Thyroid gland (tissue), 4 donors: ENCODE measurements around the gene CCDC63. TPM values are rescaled to one million over a fixed set of nuclear protein-coding genes. Genes with fewer than 3 reads are reported as not detected.

Experiments used
- DNase-seq, 2 donors: peaks; one replicate each; pipeline ENCODE4 v3.0.0-alpha.2; 2019
- H3K27ac ChIP-seq, 3 donors: fragments of 200-600 bp; sonication (generic); 1 replicate in 2 of 3; 2 replicates in 1 of 3; pipeline ENCODE4 v1.5.1; 2016 to 2019; ENCODE audit warnings: mild to moderate bottlenecking in 1 of 3, moderate library complexity in 1 of 3
- H3K27me3 ChIP-seq: fragments of 200-600 bp; sonication (generic); one replicate; pipeline ENCODE4 v1.5.1; 2019
- H3K36me3 ChIP-seq, 2 donors: fragments of 200-600 bp; sonication (generic); one replicate each; pipeline ENCODE4 v1.5.1; 2016 to 2019
- H3K4me1 ChIP-seq, 2 donors: fragments of 200-600 bp; sonication (generic); one replicate each; pipeline ENCODE4 v1.5.1; 2017 to 2019
- H3K4me3 ChIP-seq, 3 donors: fragments of 200-600 bp; sonication (generic); replicated peaks in 1 of 3; 1 replicate in 2 of 3; 2 replicates in 1 of 3; pipeline ENCODE4 v1.5.1; 2016; ENCODE audit warnings: mild to moderate bottlenecking in 1 of 3
- H3K9me3 ChIP-seq: fragments of 200-600 bp; sonication (generic); one replicate; pipeline ENCODE4 v1.5.1; 2017
- POLR2A ChIP-seq, 2 donors: fragments of 450-650 bp; IDR thresholded peaks; one replicate each; pipeline ENCODE4 v1.6.1; 2017; ENCODE audit warnings: antibody characterized with exemption in 2 of 2, mild to moderate bottlenecking in 2 of 2, moderate library complexity in 1 of 2
- WGBS, 2 donors: methylation state at CpG; one replicate each; pipeline ENCODE4 v1.1.5; 2017; 5-methylcytosine and 5-hydroxymethylcytosine counted together
- intact Hi-C: fragments of 100-400 bp; cut with DNase I; formaldehyde crosslinking; loops from one replicate; pipeline ENCODE4 v1.15.1; 2023
- total RNA-seq, 4 donors: library from RNA; depleted of rRNA; stranded (reverse); fragments of >200 nt; gene quantifications; one replicate each; pipeline ENCODE4 v1.2.3, GENCODE V29; 2016
- TF ChIP-seq, protein P1 (sequence below), 6 experiments: fragments of 200-600 bp in 3 of 6; fragments of 450-650 bp in 3 of 6; sonication (generic) in 3 of 6; IDR thresholded peaks; one replicate each; pipeline ENCODE4 v1.5.1; 2016 to 2019; ENCODE audit warnings: antibody characterized with exemption in 6 of 6, mild to moderate bottlenecking in 2 of 6, inconsistent platforms in 1 of 6, moderate library complexity in 1 of 6

The CCDC63 gene
- total RNA-seq, 4 donors from 2014 or later: not detected

DNA sequence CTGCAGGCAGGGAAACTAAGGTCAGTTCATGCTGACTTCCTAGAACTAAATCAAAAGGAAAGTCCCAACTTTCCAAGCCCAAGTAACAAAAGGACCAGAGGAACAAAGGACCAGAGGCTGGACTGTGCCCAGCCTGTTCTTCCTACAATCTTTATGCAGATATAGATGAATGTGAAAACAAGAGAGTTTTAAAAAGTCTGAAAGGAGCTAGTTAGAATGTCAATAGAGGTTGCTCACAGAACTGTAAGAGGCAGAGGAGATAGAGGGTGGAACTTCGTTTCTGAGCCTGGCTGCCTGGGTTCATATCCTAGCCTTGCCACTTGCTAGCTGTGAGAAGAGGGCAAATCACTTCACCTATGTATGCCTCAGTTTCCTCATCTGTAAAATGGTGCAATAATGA lies 30.0 kb upstream of the CCDC63 start:
- no peaks in the 10 kb centered on the region for H3K9me3 ChIP-seq
- TF ChIP-seq, protein P1, sequence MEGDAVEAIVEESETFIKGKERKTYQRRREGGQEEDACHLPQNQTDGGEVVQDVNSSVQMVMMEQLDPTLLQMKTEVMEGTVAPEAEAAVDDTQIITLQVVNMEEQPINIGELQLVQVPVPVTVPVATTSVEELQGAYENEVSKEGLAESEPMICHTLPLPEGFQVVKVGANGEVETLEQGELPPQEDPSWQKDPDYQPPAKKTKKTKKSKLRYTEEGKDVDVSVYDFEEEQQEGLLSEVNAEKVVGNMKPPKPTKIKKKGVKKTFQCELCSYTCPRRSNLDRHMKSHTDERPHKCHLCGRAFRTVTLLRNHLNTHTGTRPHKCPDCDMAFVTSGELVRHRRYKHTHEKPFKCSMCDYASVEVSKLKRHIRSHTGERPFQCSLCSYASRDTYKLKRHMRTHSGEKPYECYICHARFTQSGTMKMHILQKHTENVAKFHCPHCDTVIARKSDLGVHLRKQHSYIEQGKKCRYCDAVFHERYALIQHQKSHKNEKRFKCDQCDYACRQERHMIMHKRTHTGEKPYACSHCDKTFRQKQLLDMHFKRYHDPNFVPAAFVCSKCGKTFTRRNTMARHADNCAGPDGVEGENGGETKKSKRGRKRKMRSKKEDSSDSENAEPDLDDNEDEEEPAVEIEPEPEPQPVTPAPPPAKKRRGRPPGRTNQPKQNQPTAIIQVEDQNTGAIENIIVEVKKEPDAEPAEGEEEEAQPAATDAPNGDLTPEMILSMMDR (IDR thresholded peaks at IDR 0.05): no peak
- intact Hi-C loops: no loop called here

DNA sequence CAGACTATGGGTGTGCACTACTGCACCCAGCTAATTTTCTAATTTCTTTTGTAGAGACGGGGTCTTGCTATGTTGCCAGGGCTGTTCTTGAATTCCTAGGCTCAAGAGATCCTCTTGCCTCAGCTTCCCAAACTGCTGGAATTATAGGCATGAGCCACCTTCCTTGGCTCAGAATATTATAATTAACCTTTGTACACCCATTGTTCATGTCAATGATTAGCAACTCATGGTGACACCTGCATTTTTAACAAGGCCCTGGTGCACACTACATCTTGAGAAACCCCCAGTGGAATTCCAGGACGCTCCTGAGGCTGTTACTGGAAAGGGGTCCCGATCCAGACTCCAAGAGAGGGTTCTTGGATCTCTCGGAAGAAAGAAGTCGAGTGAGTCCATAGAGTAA lies 28.3 kb upstream of the CCDC63 start:
- TF ChIP-seq POLR2A (IDR thresholded peaks at IDR 0.05): no peak
- TF ChIP-seq, protein P1 (IDR thresholded peaks at IDR 0.05): no peak
- no peak for DNase-seq
- 88 to 92% methylated on average over 5 of the region's 5 CpGs for whole genome bisulfite sequencing, 2 donors
- Histone ChIP-seq H3K9me3 (no peaks in the 10 kb centered on the region), H3K4me3 (no peak overlapping the region), H3K4me1 (no peaks in the 10 kb centered on the region), H3K27me3 (peaks cover 4% of the 10 kb centered on the region), H3K27ac (no peak overlapping the region), H3K36me3 (no peaks in the 10 kb centered on the region)
- intact Hi-C loops: no loop called here

More for the DNA sequence above, 30.0 kb upstream of the CCDC63 start:
- Histone ChIP-seq H3K27ac (no peak overlapping the region), H3K36me3 (no peaks in the 10 kb centered on the region), H3K4me1 (no peaks in the 10 kb centered on the region), H3K4me3 (no peak overlapping the region), H3K27me3 (peaks cover 5% of the 10 kb centered on the region)
- WGBS, 2 donors: 52 to 67% methylated on average over 1 of the region's 1 CpG
- DNase-seq: no peak

GRCh38 chr12:110819150-110819549 lies 27.6 kb upstream of the CCDC63 start:
- intact Hi-C loops: no loop called here
- no peaks in the 10 kb centered on the region for H3K4me1 ChIP-seq
- WGBS, 2 donors: 87 to 91% methylated on average over 3 of the region's 3 CpGs

GRCh38 chr12:110819646-110820045 lies 27.1 kb upstream of the CCDC63 start:
- H3K4me3 ChIP-seq: no peak overlapping the region
- no peak for DNase-seq
- no peaks in the 10 kb centered on the region for H3K27me3 ChIP-seq
- intact Hi-C loops: no loop called here
- 87 to 89% methylated on average over 5 of the region's 5 CpGs for WGBS, 2 donors
- no peaks in the 10 kb centered on the region for H3K4me1 ChIP-seq
- H3K27ac ChIP-seq: no peak overlapping the region
- TF ChIP-seq POLR2A (IDR thresholded peaks at IDR 0.05): no peak
- TF ChIP-seq, protein P1 (IDR thresholded peaks at IDR 0.05): no peak
- H3K9me3 ChIP-seq: no peaks in the 10 kb centered on the region
- no peaks in the 10 kb centered on the region for H3K36me3 ChIP-seq

More at GRCh38 chr12:110819150-110819549, 27.6 kb upstream of the CCDC63 start:
- no peaks in the 10 kb centered on the region for H3K9me3 ChIP-seq
- no peak overlapping the region for H3K4me3 ChIP-seq
- no peak for DNase-seq
- TF ChIP-seq, protein P1 (IDR thresholded peaks at IDR 0.05): no peak
- TF ChIP-seq POLR2A (IDR thresholded peaks at IDR 0.05): no peak
- no peak overlapping the region for H3K27ac ChIP-seq
- H3K27me3 ChIP-seq: no peaks in the 10 kb centered on the region
- H3K36me3 ChIP-seq: no peaks in the 10 kb centered on the region

- Histone ChIP-seq H3K27me3 (no peaks in the 10 kb centered on the region), H3K4me3 (no peak overlapping the region), H3K27ac (no peak overlapping the region), H3K4me1 (no peaks in the 10 kb centered on the region), H3K36me3 (no peaks in the 10 kb centered on the region), H3K9me3 (no peaks in the 10 kb centered on the region)
- intact Hi-C loops: no loop called here
- DNase-seq: no peak
- 95 to 100% methylated on average over 3 of the region's 3 CpGs for WGBS, 2 donors
- no peak for TF ChIP-seq POLR2A (IDR thresholded peaks at IDR 0.05)
- TF ChIP-seq, protein P1 (IDR thresholded peaks at IDR 0.05): no peak
Observed at GRCh38 chr12:110821917-110822316, 24.9 kb upstream of the CCDC63 start.
